Caco-2 (cell line): ENCODE measurements around the gene TMEM174. TPM values are rescaled to one million over a fixed set of nuclear protein-coding genes. Genes with fewer than 3 reads are reported as not detected.

ENCODE experiments used
- BruUV-seq: library from RNA; stranded (reverse); fragments of 400-500 nt; replicated peaks from 2 replicates; lab custom pipeline; 2021; lab: Mats Ljungman, UMichigan
- CTCF ChIA-PET: fragments of 300-600 bp; sonication (Branson Sonifier 250); formaldehyde crosslinking; loops from one replicate; lab custom pipeline; 2022; ENCODE audit warnings: antibody characterized with exemption; lab: Charles Lee
- POLR2A ChIA-PET: fragments of 300-600 bp; sonication (Branson Sonifier 250); formaldehyde crosslinking; loops from one replicate; lab custom pipeline; 2022; ENCODE audit warnings: antibody characterized with exemption; lab: Charles Lee
- DNase-seq, 2 experiments: peaks; one replicate each; pipeline versions ENCODE4 v3.0.0 to v3.0.0-alpha.2; 2020 to 2022
- H3K27me3 ChIP-seq: replicated peaks from 2 replicates; pipeline ENCODE4 v1.6.0; 2011; ENCODE audit warnings: low read length; ENCODE audit not compliant: control insufficient read depth, insufficient read depth
- H3K36me3 ChIP-seq: 2 replicates; pipeline ENCODE4 v1.5.1; 2011; ENCODE audit warnings: low read length; ENCODE audit not compliant: control insufficient read depth, insufficient read depth
- H3K4me1 ChIP-seq: fragments of 250-450 bp; sonication (Bioruptor Pico); 2 replicates; pipeline ENCODE4 v1.5.1; 2020; ENCODE audit warnings: mild to moderate bottlenecking
- H3K4me3 ChIP-seq: 2 replicates; pipeline ENCODE4 v1.5.1; 2011; ENCODE audit warnings: low read depth, mild to moderate bottlenecking, control low read depth, low read length
- H3K9me3 ChIP-seq: fragments of 250-450 bp; sonication (Bioruptor Pico); 2 replicates; pipeline ENCODE4 v1.5.1; 2020; ENCODE audit warnings: mild to moderate bottlenecking, moderate library complexity
- H3K27ac Mint-ChIP-seq: one replicate; pipeline ENCODE4 v1.8.0; 2022; ENCODE audit warnings: mixed read lengths; ENCODE audit not compliant: unreplicated experiment
- H3K27me3 Mint-ChIP-seq: one replicate; pipeline ENCODE4 v1.8.0; 2022; ENCODE audit warnings: mixed read lengths; ENCODE audit not compliant: insufficient read depth, unreplicated experiment
- H3K36me3 Mint-ChIP-seq: one replicate; pipeline ENCODE4 v1.8.0; 2022; ENCODE audit warnings: mild to moderate bottlenecking, mixed read lengths; ENCODE audit not compliant: insufficient read depth, unreplicated experiment
- H3K4me1 Mint-ChIP-seq: one replicate; pipeline ENCODE4 v1.8.0; 2022; ENCODE audit warnings: low read depth, mixed read lengths; ENCODE audit not compliant: unreplicated experiment
- H3K4me3 Mint-ChIP-seq: one replicate; pipeline ENCODE4 v1.8.0; 2022; ENCODE audit warnings: mild to moderate bottlenecking, moderate library complexity, mixed read lengths; ENCODE audit not compliant: unreplicated experiment
- H3K9me3 Mint-ChIP-seq: one replicate; pipeline ENCODE4 v1.8.0; 2022; ENCODE audit warnings: mixed read lengths; ENCODE audit not compliant: unreplicated experiment
- CTCF ChIP-seq, 2 experiments: fragments of 200-600 bp in 1 of 2; IDR thresholded peaks; 1 replicate in 1 of 2; 2 replicates in 1 of 2; pipeline versions ENCODE4 v1.5.1 to v1.8.0; 2011 to 2022; ENCODE audit warnings: antibody characterized with exemption in 1 of 2, control low read depth in 1 of 2, inconsistent platforms in 1 of 2, low read depth in 1 of 2, low read length in 1 of 2, mild to moderate bottlenecking in 1 of 2, moderate library complexity in 1 of 2; ENCODE audit not compliant: insufficient read depth in 1 of 2, severe bottlenecking in 1 of 2, unreplicated experiment in 1 of 2
- intact Hi-C: fragments of 100-400 bp; cut with micrococcal nuclease; formaldehyde crosslinking; loops from one replicate; pipeline ENCODE4 v1.10.0; 2022; ENCODE audit not compliant: unreplicated experiment
- total RNA-seq: library from RNA; stranded (reverse); gene quantifications from 2 replicates; pipeline ENCODE4 v1.2.3, GENCODE V29; 2022

Gene TMEM174
- total RNA-seq, 1 experiment from 2014 or later, result not detected

- no TSS peak for BruUV-seq
- no peaks in the 10 kb centered on the region for H3K36me3 ChIP-seq
- Mint-ChIP-seq H3K27me3 (peaks cover 9% of the 10 kb centered on the region), H3K4me1 (peaks cover 6% of the 10 kb centered on the region), H3K9me3 (peaks cover 18% of the 10 kb centered on the region), H3K27ac (no peak overlapping the region), H3K4me3 (no peak overlapping the region), H3K36me3 (peaks cover 4% of the 10 kb centered on the region)
- POLR2A ChIA-PET, result no interaction called here
- no peaks in the 10 kb centered on the region for H3K4me1 ChIP-seq
- CTCF ChIA-PET, result no interaction called here
- TF ChIP-seq CTCF (IDR thresholded peaks at IDR 0.05; ENCODE audit: insufficient read depth in 1 of 2, low read depth in 1 of 2, low read length in 1 of 2, severe bottlenecking in 1 of 2, unreplicated experiment in 1 of 2), result no peak
- no peak overlapping the region for H3K4me3 ChIP-seq
- DNase-seq, result no peak
- H3K9me3 ChIP-seq, result no peaks in the 10 kb centered on the region; the same call in 1 of the 2 replicates
- intact Hi-C loops, result no loop called here
- H3K27me3 ChIP-seq, result no peaks in the 10 kb centered on the region; the same call in 1 of the 2 replicates
These were observed 40.6 kb downstream of the TMEM174 start for GRCh38 chr5:73213566-73213998.

GRCh38 chr5:73214306-73214705 is 41.3 kb downstream of the TMEM174 start:
- Histone ChIP-seq H3K9me3 (no peaks in the 10 kb centered on the region; the same call in 1 of the 2 replicates), H3K36me3 (no peaks in the 10 kb centered on the region), H3K4me1 (no peaks in the 10 kb centered on the region), H3K4me3 (no peak overlapping the region), H3K27me3 (no peaks in the 10 kb centered on the region; the same call in 1 of the 2 replicates)
- Mint-ChIP-seq H3K4me1 (peaks cover 6% of the 10 kb centered on the region), H3K9me3 (peaks cover 11% of the 10 kb centered on the region), H3K36me3 (peaks cover 4% of the 10 kb centered on the region), H3K27me3 (peaks cover 9% of the 10 kb centered on the region), H3K4me3 (no peak overlapping the region), H3K27ac (no peak overlapping the region)
- intact Hi-C loops, result no loop called here
- no TSS peak for BruUV-seq
- ChIA-PET CTCF (interaction anchor here (2.8 kb wide), 1 partner anchor 81 kb away, joined by 23 read pairs; no protein-coding TSS in a partner anchor), POLR2A (no interaction called here)
- no peak for TF ChIP-seq CTCF (IDR thresholded peaks at IDR 0.05; ENCODE audit: insufficient read depth in 1 of 2, low read depth in 1 of 2, low read length in 1 of 2, severe bottlenecking in 1 of 2, unreplicated experiment in 1 of 2)
- DNase-seq, result no peak

GRCh38 chr5:73214996-73215395 is 42.0 kb downstream of the TMEM174 start:
- H3K27me3 Mint-ChIP-seq, result peaks cover 4% of the 10 kb centered on the region
- H3K27me3 ChIP-seq, result no peaks in the 10 kb centered on the region; the same call in 1 of the 2 replicates

More at GRCh38 chr5:73214996-73215395, 42.0 kb downstream of the TMEM174 start:
- Mint-ChIP-seq H3K4me1 (peaks cover 6% of the 10 kb centered on the region), H3K9me3 (peaks cover 4% of the 10 kb centered on the region), H3K27ac (no peak overlapping the region), H3K36me3 (peaks cover 4% of the 10 kb centered on the region), H3K4me3 (peak overlapping the region; percentile 79)
- Histone ChIP-seq H3K4me3 (no peak overlapping the region), H3K36me3 (no peaks in the 10 kb centered on the region), H3K9me3 (no peaks in the 10 kb centered on the region), H3K4me1 (no peaks in the 10 kb centered on the region)
- POLR2A ChIA-PET, result interaction anchor here (2.1 kb wide), 1 partner anchor 236 kb away, joined by 4 read pairs; no protein-coding TSS in a partner anchor
- CTCF ChIA-PET, result interaction anchor here (1.9 to 2.8 kb wide), 4 partner anchors 12 to 236 kb away, joined by 6 to 51 read pairs (median 26); no protein-coding TSS in a partner anchor
- TSS peak; percentile 27 for BruUV-seq
- TF ChIP-seq CTCF (IDR thresholded peaks at IDR 0.05; ENCODE audit: insufficient read depth in 1 of 2, low read depth in 1 of 2, low read length in 1 of 2, severe bottlenecking in 1 of 2, unreplicated experiment in 1 of 2), result no peak
- intact Hi-C loops, result loop anchor here (5.0 kb wide), 1 partner anchor 133 kb away; no protein-coding TSS in a partner anchor
- no peak for DNase-seq
